ENCODE results near the gene EHHADH.

- TF ChIP-seq EZH2 (IDR thresholded peaks at IDR 0.05; ENCODE audit: borderline replicate concordance, low read length) (no peak), CTCF (conservative IDR thresholded peaks at IDR 0.05 in 1 of 2, IDR thresholded peaks at IDR 0.05 in 1 of 2; ENCODE audit: extremely low read depth in 1 of 2, insufficient read depth in 1 of 2, low read depth in 1 of 2, low read length in 2 of 2) (no peak)
Observed at GRCh38 chr3:185164428-185165217, 89.2 kb downstream of the EHHADH start.

Measured in mammary epithelial cell (primary cell).